Astrocyte (in vitro differentiated cells and primary cell): ENCODE data around the gene STAB2.

Source experiments
- EZH2 ChIP-seq: IDR thresholded peaks from 2 replicates; pipeline ENCODE4 v1.6.1; 2012; ENCODE audit warnings: mild to moderate bottlenecking, low read length, inconsistent platforms; ENCODE audit not compliant: insufficient read depth
- TF ChIP-seq, protein P1 (sequence below): IDR thresholded peaks from 2 replicates; pipeline ENCODE4 v1.5.1; 2011; ENCODE audit warnings: low read depth, mild to moderate bottlenecking, inconsistent platforms, low read length, moderate library complexity; ENCODE audit not compliant: insufficient read depth

DNA sequence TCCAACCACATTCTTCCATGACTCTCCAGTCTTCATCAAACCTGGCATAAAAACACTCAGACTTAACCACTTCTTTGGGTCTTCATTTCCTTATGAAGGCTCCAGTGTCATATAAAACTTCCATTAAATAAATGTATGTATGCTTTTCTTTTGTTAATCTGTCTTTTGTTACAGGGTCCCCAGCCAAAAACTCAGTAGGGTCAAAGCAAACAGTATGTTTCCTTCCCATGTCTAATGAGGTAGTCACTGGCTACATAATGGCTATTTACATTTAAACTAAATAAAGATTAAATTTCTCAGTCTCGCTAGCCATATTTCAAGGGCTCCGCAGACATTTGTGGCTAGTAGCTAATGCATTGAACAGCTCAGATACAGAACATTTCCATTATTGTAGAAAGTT lies 40.1 kb upstream of the STAB2 start:
- TF ChIP-seq, protein P1, sequence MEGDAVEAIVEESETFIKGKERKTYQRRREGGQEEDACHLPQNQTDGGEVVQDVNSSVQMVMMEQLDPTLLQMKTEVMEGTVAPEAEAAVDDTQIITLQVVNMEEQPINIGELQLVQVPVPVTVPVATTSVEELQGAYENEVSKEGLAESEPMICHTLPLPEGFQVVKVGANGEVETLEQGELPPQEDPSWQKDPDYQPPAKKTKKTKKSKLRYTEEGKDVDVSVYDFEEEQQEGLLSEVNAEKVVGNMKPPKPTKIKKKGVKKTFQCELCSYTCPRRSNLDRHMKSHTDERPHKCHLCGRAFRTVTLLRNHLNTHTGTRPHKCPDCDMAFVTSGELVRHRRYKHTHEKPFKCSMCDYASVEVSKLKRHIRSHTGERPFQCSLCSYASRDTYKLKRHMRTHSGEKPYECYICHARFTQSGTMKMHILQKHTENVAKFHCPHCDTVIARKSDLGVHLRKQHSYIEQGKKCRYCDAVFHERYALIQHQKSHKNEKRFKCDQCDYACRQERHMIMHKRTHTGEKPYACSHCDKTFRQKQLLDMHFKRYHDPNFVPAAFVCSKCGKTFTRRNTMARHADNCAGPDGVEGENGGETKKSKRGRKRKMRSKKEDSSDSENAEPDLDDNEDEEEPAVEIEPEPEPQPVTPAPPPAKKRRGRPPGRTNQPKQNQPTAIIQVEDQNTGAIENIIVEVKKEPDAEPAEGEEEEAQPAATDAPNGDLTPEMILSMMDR = no peak
- no peak for TF ChIP-seq EZH2
